BJ (cell line): ENCODE measurements around the gene STIMATE. TPM values are rescaled to one million over a fixed set of nuclear protein-coding genes. Genes with fewer than 3 reads are reported as not detected.
A peak's percentile ranks its signal among the peaks of the same experiment; 100 is the strongest.

ENCODE experiments used
- CTCF ChIA-PET: fragments of 350-600 bp; formaldehyde crosslinking; extraction: SDS; loops from one replicate; lab custom pipeline; 2021; ENCODE audit warnings: antibody characterized with exemption, inconsistent platforms; lab: Yijun Ruan, JAX
- POLR2A ChIA-PET: fragments of 300-600 bp; sonication (Branson Sonifier 250); formaldehyde crosslinking; extraction: SDS; loops from one replicate; lab custom pipeline; 2021; ENCODE audit warnings: antibody characterized with exemption; lab: Charles Lee
- DNase-seq: peaks from one replicate; pipeline ENCODE4 v3.0.0-alpha.2; 2011; ENCODE audit warnings: low read depth
- H3K27me3 ChIP-seq: 2 replicates; pipeline ENCODE4 v1.6.0; 2011; ENCODE audit warnings: low read length; ENCODE audit not compliant: control insufficient read depth, insufficient read depth
- H3K36me3 ChIP-seq: 2 replicates; pipeline ENCODE4 v1.5.1; 2011; ENCODE audit warnings: low read length; ENCODE audit not compliant: control insufficient read depth, insufficient read depth
- H3K4me3 ChIP-seq: 2 replicates; pipeline ENCODE4 v1.5.1; 2011; ENCODE audit warnings: low read depth, mild to moderate bottlenecking, control low read depth, low read length
- CTCF ChIP-seq: IDR thresholded peaks from 2 replicates; pipeline ENCODE4 v1.5.1; 2011; ENCODE audit warnings: low read depth, mild to moderate bottlenecking, control low read depth, inconsistent platforms, low read length, moderate library complexity; ENCODE audit not compliant: insufficient read depth
- polyA plus RNA-seq: library from polyadenylated mRNA; depleted of rRNA; stranded (reverse); fragments of >200 nt; gene quantifications from 2 replicates; pipeline ENCODE4 v1.2.3, GENCODE V29; 2011

STIMATE gene
- polyA plus RNA-seq, 1 experiment: 13.5 TPM

DNA sequence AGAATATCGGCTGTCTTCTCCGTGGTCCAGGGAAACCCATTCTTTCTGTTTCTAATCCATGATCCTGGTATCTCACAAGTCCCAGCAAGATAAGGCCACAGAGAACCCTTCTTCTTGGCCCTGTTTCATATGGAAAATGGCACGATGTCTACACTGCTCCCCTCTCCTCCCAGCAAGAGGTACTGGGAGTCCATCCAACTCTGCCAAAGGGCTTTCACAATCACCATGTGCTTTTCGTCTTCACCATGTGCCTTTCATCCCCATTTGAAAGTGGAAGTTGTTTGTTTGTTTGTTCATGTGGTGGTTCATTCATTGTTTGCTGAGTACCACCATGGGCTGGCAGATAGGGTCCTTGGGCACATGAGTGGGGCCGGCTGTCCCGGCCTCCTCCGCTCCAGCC lies 97.3 kb downstream of the STIMATE start:
- no peak for TF ChIP-seq CTCF
- H3K27me3 ChIP-seq: no peaks in the 10 kb centered on the region
- DNase-seq: no peak
- no peak overlapping the region for H3K4me3 ChIP-seq
- ChIA-PET CTCF (interaction anchor here (1.3 kb wide), 1 partner anchor 21 kb away, joined by 4 read pairs; no protein-coding TSS in a partner anchor), POLR2A (no interaction called here)
- H3K36me3 ChIP-seq: no peaks in the 10 kb centered on the region

DNA sequence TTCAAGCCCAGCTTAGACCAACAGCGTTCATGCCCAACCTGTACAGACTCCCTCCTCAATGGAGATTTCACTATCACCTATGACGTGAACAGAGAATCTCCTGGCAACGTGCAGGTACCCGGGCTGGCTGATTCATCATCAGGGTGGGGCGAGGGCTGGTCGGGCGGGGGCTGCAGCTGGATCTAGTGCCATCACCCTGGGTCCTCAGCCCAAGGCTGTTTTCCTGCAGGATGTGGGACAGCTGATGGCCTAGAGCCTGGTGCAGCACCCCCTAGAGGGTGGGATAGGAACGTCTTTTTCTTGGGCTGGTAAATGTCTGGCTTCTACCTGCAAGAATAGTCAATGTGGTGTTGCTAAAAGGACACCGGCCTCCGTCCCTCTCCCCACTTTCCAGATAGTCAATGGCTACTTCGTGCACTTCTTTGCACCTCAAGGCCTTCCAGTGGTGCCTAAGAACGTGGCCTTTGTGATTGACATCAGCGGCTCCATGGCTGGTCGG lies 98.3 kb downstream of the STIMATE start:
- H3K4me3 ChIP-seq: no peak overlapping the region
- H3K36me3 ChIP-seq: no peaks in the 10 kb centered on the region
- no peaks in the 10 kb centered on the region for H3K27me3 ChIP-seq
- ChIA-PET POLR2A (no interaction called here), CTCF (interaction anchor here (1.0 to 1.6 kb wide), 7 partner anchors 11 to 23 kb away, joined by 3 to 9 read pairs (median 5); no protein-coding TSS in a partner anchor)
- peak; percentile 41 for TF ChIP-seq CTCF
- DNase-seq: no peak

DNA sequence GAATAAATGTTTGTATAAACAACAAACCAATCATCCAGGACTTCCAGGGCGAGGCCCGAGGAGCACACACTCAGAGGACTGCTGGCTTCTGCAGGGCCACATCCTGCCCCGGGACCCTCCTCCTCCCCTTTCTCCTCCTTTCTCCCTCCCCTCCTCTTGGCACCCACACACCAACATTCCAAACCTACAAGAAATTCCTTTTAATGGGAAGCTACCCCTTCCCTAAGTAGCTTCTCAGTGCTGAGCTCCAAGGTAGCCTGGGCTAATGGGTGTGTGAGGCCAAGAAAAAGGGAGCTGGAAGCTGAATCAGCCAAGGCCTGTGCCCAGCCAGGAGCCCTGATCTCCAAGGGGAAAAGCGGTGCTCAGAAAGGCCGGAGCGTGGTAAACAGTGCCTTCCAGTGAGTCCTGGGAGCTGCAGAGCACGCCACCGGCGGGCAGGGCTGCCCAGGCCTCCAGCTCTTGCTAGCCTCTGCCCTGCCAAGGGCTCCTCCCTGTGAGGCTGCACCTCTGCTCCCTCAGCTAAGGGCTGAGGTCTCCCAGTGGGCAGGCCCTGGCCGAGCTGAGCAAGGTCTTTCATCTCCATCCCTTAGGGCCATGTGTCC lies 98.9 kb downstream of the STIMATE start:
- ChIA-PET POLR2A (no interaction called here), CTCF (interaction anchor here (1.0 to 1.6 kb wide), 6 partner anchors 11 to 23 kb away, joined by 3 to 9 read pairs (median 6); no protein-coding TSS in a partner anchor)
- no peaks in the 10 kb centered on the region for H3K36me3 ChIP-seq
- H3K27me3 ChIP-seq: no peaks in the 10 kb centered on the region
- no peak for DNase-seq
- no peak overlapping the region for H3K4me3 ChIP-seq
- no peak for TF ChIP-seq CTCF

DNA sequence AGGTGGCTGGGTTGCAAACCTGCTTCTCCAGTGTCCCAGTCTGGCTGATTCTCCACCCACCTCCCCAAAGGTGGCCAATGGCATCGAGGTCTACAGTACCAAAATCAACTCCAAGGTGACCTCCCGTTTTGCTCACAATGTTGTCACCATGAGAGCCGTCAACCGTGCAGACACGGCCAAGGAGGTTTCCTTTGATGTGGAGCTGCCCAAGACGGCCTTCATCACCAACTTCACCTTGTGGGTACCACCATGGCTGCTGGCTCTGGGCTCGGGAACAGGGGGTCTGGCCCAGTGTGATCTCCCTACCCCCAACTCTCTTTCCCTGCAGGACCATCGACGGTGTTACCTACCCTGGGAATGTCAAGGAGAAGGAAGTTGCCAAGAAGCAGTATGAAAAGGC lies 100.9 kb downstream of the STIMATE start:
- Histone ChIP-seq H3K27me3 (peaks cover 5% of the 10 kb centered on the region; the same call in 1 of the 2 replicates), H3K4me3 (no peak overlapping the region), H3K36me3 (no peaks in the 10 kb centered on the region)
- POLR2A ChIA-PET: no interaction called here
- CTCF ChIA-PET: no interaction called here
- no peak for TF ChIP-seq CTCF
- no peak for DNase-seq

- POLR2A ChIA-PET: no interaction called here
- no peak for TF ChIP-seq CTCF
- Histone ChIP-seq H3K4me3 (no peak overlapping the region), H3K36me3 (no peaks in the 10 kb centered on the region), H3K27me3 (peaks cover 5% of the 10 kb centered on the region)
- CTCF ChIA-PET: no interaction called here
- no peak for DNase-seq
Observed at GRCh38 chr3:52795298-52795900, 101.9 kb downstream of the STIMATE start.
